Measurements from ENCODE around the gene SLC35F2.
A peak's percentile ranks its signal among the peaks of the same experiment; 100 is the strongest.
"Not testable (repeated sequence)": the region's sequence is repeated elsewhere in the genome, so short reads cannot be mapped to it uniquely, and the experiment has no call there.

The SLC35F2 gene

GRCh38 chr11:107840129-107840484, 18.5 kb downstream of the SLC35F2 start:
- DNase-seq = no peak

- DNase-seq = no peak
Observed at GRCh38 chr11:107836851-107837250, 21.7 kb downstream of the SLC35F2 start.

- no peak for DNase-seq
Observed at GRCh38 chr11:107834995-107835394, 23.6 kb downstream of the SLC35F2 start.

- DNase-seq = not testable (repeated sequence)
Observed at GRCh38 chr11:107833926-107834325, 24.7 kb downstream of the SLC35F2 start.

- no peak for DNase-seq
Observed at GRCh38 chr11:107830915-107831540, 27.6 kb downstream of the SLC35F2 start.

GRCh38 chr11:107827041-107827440, 31.5 kb downstream of the SLC35F2 start:
- no peak for DNase-seq

- no peak for DNase-seq
Observed at GRCh38 chr11:107825875-107826274, 32.7 kb downstream of the SLC35F2 start.

- DNase-seq = no peak
Observed at GRCh38 chr11:107824668-107825369, 33.8 kb downstream of the SLC35F2 start.

- DNase-seq = no peak
Observed at GRCh38 chr11:107821199-107821927, 37.2 kb downstream of the SLC35F2 start.

- no peak for DNase-seq
Observed at GRCh38 chr11:107819361-107820014, 39.1 kb downstream of the SLC35F2 start.

GRCh38 chr11:107818491-107818890, 40.1 kb downstream of the SLC35F2 start:
- no peak for DNase-seq

GRCh38 chr11:107816028-107816427, 42.6 kb downstream of the SLC35F2 start:
- no peak for DNase-seq

- DNase-seq = no peak
Observed at GRCh38 chr11:107810875-107811274, 47.7 kb downstream of the SLC35F2 start.

GRCh38 chr11:107808521-107808920, 50.1 kb downstream of the SLC35F2 start:
- no peak for DNase-seq

GRCh38 chr11:107804971-107805370, 53.6 kb downstream of the SLC35F2 start:
- DNase-seq = no peak

- no peak for DNase-seq
Observed at GRCh38 chr11:107804211-107804610, 54.4 kb downstream of the SLC35F2 start.

- no peak for DNase-seq
Observed at GRCh38 chr11:107801641-107802040, 56.9 kb downstream of the SLC35F2 start.

GRCh38 chr11:107799218-107799859, 59.2 kb downstream of the SLC35F2 start:
- DNase-seq = peak; percentile 59

- DNase-seq = no peak
Observed at GRCh38 chr11:107792049-107792443, 66.5 kb downstream of the SLC35F2 start.

GRCh38 chr11:107791343-107792048, 67.1 kb downstream of the SLC35F2 start:
- DNase-seq = no peak

- no peak for DNase-seq
Observed at GRCh38 chr11:107789767-107790166, 68.8 kb downstream of the SLC35F2 start.

- no peak for DNase-seq
Observed at GRCh38 chr11:107787733-107788132, 70.9 kb downstream of the SLC35F2 start.

All from CD4-positive, alpha-beta T cell treated with Interleukin-12 subunit alpha and Interleukin-12 subunit beta, for 1 hour (primary cell).